ENCODE results near the gene ZDBF2.
"Not testable (repeated sequence)": the region's sequence is repeated elsewhere in the genome, so short reads cannot be mapped to it uniquely, and the experiment has no call there.

Gene ZDBF2

GRCh38 chr2:206343816-206344215 lies 69.4 kb downstream of the ZDBF2 start:
- no peak for DNase-seq (ENCODE audit: low read depth)
- TF ChIP-seq, protein P1, sequence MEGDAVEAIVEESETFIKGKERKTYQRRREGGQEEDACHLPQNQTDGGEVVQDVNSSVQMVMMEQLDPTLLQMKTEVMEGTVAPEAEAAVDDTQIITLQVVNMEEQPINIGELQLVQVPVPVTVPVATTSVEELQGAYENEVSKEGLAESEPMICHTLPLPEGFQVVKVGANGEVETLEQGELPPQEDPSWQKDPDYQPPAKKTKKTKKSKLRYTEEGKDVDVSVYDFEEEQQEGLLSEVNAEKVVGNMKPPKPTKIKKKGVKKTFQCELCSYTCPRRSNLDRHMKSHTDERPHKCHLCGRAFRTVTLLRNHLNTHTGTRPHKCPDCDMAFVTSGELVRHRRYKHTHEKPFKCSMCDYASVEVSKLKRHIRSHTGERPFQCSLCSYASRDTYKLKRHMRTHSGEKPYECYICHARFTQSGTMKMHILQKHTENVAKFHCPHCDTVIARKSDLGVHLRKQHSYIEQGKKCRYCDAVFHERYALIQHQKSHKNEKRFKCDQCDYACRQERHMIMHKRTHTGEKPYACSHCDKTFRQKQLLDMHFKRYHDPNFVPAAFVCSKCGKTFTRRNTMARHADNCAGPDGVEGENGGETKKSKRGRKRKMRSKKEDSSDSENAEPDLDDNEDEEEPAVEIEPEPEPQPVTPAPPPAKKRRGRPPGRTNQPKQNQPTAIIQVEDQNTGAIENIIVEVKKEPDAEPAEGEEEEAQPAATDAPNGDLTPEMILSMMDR (IDR thresholded peaks at IDR 0.05; ENCODE audit: insufficient read depth, low read depth, low read length, missing control alignments), result no peak
- no peak overlapping the region for H3K4me3 ChIP-seq (ENCODE audit: low read length)

DNA sequence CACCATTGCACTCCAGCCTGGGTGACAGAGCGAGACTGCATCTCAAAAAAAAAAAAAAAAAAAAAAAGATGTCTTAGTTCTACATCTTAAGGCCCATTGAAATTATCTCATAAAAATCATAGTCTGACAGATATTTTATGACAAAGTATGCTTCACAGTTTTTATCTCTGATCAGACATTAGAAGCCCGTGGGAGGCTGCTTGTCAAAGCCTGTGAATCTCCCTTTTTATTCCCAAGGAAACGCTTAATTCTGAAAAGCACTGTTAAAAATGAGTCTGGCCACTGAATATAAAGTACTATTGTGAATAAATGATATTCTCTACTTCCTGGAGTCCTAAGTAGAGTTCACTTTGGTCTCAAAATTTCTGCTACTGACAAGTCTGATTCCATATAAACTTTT lies 71.1 kb downstream of the ZDBF2 start:
- TF ChIP-seq, protein P1 (IDR thresholded peaks at IDR 0.05; ENCODE audit: insufficient read depth, low read depth, low read length, missing control alignments), result no peak
- DNase-seq (ENCODE audit: low read depth), result no peak
- no peak overlapping the region for H3K4me3 ChIP-seq (ENCODE audit: low read length)

- no peak overlapping the region for H3K4me3 ChIP-seq (ENCODE audit: low read length)
- TF ChIP-seq, protein P1 (IDR thresholded peaks at IDR 0.05; ENCODE audit: insufficient read depth, low read depth, low read length, missing control alignments), result no peak
- DNase-seq (ENCODE audit: low read depth), result no peak
These were observed 74.9 kb downstream of the ZDBF2 start for GRCh38 chr2:206349375-206349774.

- DNase-seq (ENCODE audit: low read depth), result no peak
- TF ChIP-seq, protein P1 (IDR thresholded peaks at IDR 0.05; ENCODE audit: insufficient read depth, low read depth, low read length, missing control alignments), result no peak
- H3K4me3 ChIP-seq (ENCODE audit: low read length), result no peak overlapping the region
These were observed 78.1 kb downstream of the ZDBF2 start for GRCh38 chr2:206352571-206352970.

DNA sequence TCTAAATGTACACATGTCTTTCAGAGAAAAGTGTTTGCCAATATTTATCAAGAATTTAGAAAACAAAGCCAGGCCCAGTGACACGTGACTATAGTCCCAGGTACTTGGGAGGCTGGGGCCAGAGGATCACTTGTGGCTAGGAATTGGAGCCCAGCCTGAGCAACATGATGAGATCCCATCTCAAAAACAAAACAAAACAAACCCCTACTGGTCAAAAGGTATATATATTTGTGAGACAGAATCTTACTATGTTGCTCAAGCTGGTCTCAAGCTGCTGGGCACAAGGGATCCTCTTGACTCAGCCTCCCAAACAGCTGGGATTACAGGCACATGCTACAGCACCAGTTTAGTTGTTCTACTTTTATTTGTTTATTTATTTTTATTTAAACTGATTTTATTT lies 79.2 kb downstream of the ZDBF2 start:
- H3K4me3 ChIP-seq (ENCODE audit: low read length), result no peak overlapping the region
- TF ChIP-seq, protein P1 (IDR thresholded peaks at IDR 0.05; ENCODE audit: insufficient read depth, low read depth, low read length, missing control alignments), result no peak
- no peak for DNase-seq (ENCODE audit: low read depth)

DNA sequence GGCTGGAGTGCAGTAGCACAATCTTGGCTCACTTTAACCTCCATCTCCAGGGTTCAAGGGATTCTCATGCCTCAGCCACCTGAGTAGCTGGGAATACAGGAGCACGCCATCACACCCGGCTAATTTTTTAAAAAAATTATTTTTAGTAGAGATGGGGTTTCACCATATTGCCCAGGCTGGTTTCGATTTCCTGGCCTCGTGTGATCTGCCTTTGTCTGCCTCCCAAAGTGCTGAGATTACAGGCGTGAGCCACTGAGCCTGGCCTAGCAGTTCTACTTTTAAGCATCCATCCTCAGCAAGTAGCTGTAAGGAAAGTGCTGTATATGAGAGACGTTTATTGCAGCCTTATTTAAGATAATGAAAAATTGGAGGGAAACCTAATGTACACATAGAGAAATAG lies 79.7 kb downstream of the ZDBF2 start:
- TF ChIP-seq, protein P1 (IDR thresholded peaks at IDR 0.05; ENCODE audit: insufficient read depth, low read depth, low read length, missing control alignments), result no peak
- no peak overlapping the region for H3K4me3 ChIP-seq (ENCODE audit: low read length)
- DNase-seq (ENCODE audit: low read depth), result no peak

GRCh38 chr2:206356840-206357239 lies 82.4 kb downstream of the ZDBF2 start:
- H3K4me3 ChIP-seq (ENCODE audit: low read length); DNase-seq (ENCODE audit: low read depth): not testable (repeated sequence)

GRCh38 chr2:206360840-206361239 lies 86.4 kb downstream of the ZDBF2 start:
- DNase-seq (ENCODE audit: low read depth); H3K4me3 ChIP-seq (ENCODE audit: low read length): not testable (repeated sequence)
